GM12878 (cell line): ENCODE measurements around the gene PRKCB.

Source experiments
- CHD1 ChIP-seq: IDR thresholded peaks from 2 replicates; pipeline ENCODE4 v1.6.1; 2012; ENCODE audit warnings: low read depth, low read length, improper control_type of control experiment
- EP300 ChIP-seq, 2 experiments: fragments of 150-350 bp in 1 of 2; IDR thresholded peaks; 2 replicates each; pipeline ENCODE4 v1.6.1; 2011 to 2012; ENCODE audit warnings: low read depth in 2 of 2, low read length in 2 of 2, borderline replicate concordance in 1 of 2, improper control_type of control experiment in 1 of 2, inconsistent platforms in 1 of 2; ENCODE audit not compliant: control insufficient read depth in 1 of 2
- FOXM1 ChIP-seq: IDR thresholded peaks from 2 replicates; pipeline ENCODE4 v1.6.1; 2012; ENCODE audit warnings: low read depth, mild to moderate bottlenecking, inconsistent platforms, low read length, moderate library complexity
- IKZF1 ChIP-seq: fragments of 450-650 bp; conservative IDR thresholded peaks from 2 replicates; pipeline ENCODE4 v1.6.1; 2017; ENCODE audit warnings: antibody characterized with exemption, mild to moderate bottlenecking
- JUND ChIP-seq: IDR thresholded peaks from 2 replicates; pipeline ENCODE4 v1.6.1; 2012; ENCODE audit warnings: low read depth, mild to moderate bottlenecking, low read length, improper control_type of control experiment, moderate library complexity
- POLR2A ChIP-seq: IDR thresholded peaks from 2 replicates; pipeline ENCODE4 v1.6.1; 2011; ENCODE audit warnings: low read depth, mild to moderate bottlenecking, low read length
- POLR2AphosphoS5 ChIP-seq: IDR thresholded peaks from 2 replicates; pipeline ENCODE4 v1.6.1; 2011; ENCODE audit warnings: mild to moderate bottlenecking, low read length, inconsistent platforms
- RAD21 ChIP-seq: IDR thresholded peaks from 2 replicates; pipeline ENCODE4 v1.6.1; 2011; ENCODE audit warnings: mild to moderate bottlenecking, low read depth, low read length, moderate library complexity; ENCODE audit not compliant: insufficient read depth
- TARDBP ChIP-seq: IDR thresholded peaks from 2 replicates; pipeline ENCODE4 v1.6.1; 2016; ENCODE audit warnings: borderline replicate concordance
- TF ChIP-seq, protein P1 (sequence below): fragments of 450-650 bp; IDR thresholded peaks from 2 replicates; pipeline ENCODE4 v1.6.1; 2017; ENCODE audit warnings: mild to moderate bottlenecking, moderate library complexity
- TF ChIP-seq, protein P2 (sequence below), 3 experiments: IDR thresholded peaks in 2 of 3; conservative IDR thresholded peaks in 1 of 3; 2 replicates each; pipeline ENCODE4 v1.5.1; 2011; ENCODE audit warnings: low read depth in 3 of 3, low read length in 3 of 3, mild to moderate bottlenecking in 3 of 3, control low read depth in 2 of 3, moderate library complexity in 2 of 3, inconsistent platforms in 1 of 3, mixed read lengths in 1 of 3; ENCODE audit not compliant: control insufficient read depth in 2 of 3, insufficient read depth in 1 of 3; ENCODE audit errors: extremely low read depth in 1 of 3
- TF ChIP-seq, protein P3 (sequence below): IDR thresholded peaks from 2 replicates; pipeline ENCODE4 v1.6.1; 2012; ENCODE audit warnings: low read depth, low read length, improper control_type of control experiment

DNA sequence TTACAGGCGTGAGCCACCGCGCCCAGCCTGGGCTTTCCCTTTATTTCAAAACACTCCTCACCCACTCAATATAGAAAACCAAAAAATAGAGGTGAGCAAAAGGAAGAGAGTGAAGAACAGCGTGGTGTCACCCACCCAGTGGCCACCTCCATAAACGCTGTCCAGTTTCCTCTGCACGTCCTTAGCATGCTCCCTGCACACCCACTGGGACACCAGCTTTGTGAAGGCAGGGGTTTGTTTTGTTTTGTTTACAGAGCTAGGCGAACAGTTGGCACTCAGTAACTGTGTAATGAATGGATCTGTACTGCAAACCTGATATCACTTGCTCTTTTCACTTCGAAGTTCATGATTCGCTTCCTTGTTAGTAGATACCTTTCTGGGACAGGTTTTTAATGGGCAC, 73.0 kb downstream of the PRKCB start:
- TF ChIP-seq EP300 (IDR thresholded peaks at IDR 0.05; ENCODE audit: borderline replicate concordance in 1 of 2, control insufficient read depth in 1 of 2, low read depth in 2 of 2, low read length in 2 of 2) (no peak), POLR2A (no peak), FOXM1 (no peak), JUND (no peak), POLR2AphosphoS5 (no peak), TARDBP (no peak), RAD21 (no peak), CHD1 (no peak), IKZF1 (no peak)
- TF ChIP-seq, protein P1, sequence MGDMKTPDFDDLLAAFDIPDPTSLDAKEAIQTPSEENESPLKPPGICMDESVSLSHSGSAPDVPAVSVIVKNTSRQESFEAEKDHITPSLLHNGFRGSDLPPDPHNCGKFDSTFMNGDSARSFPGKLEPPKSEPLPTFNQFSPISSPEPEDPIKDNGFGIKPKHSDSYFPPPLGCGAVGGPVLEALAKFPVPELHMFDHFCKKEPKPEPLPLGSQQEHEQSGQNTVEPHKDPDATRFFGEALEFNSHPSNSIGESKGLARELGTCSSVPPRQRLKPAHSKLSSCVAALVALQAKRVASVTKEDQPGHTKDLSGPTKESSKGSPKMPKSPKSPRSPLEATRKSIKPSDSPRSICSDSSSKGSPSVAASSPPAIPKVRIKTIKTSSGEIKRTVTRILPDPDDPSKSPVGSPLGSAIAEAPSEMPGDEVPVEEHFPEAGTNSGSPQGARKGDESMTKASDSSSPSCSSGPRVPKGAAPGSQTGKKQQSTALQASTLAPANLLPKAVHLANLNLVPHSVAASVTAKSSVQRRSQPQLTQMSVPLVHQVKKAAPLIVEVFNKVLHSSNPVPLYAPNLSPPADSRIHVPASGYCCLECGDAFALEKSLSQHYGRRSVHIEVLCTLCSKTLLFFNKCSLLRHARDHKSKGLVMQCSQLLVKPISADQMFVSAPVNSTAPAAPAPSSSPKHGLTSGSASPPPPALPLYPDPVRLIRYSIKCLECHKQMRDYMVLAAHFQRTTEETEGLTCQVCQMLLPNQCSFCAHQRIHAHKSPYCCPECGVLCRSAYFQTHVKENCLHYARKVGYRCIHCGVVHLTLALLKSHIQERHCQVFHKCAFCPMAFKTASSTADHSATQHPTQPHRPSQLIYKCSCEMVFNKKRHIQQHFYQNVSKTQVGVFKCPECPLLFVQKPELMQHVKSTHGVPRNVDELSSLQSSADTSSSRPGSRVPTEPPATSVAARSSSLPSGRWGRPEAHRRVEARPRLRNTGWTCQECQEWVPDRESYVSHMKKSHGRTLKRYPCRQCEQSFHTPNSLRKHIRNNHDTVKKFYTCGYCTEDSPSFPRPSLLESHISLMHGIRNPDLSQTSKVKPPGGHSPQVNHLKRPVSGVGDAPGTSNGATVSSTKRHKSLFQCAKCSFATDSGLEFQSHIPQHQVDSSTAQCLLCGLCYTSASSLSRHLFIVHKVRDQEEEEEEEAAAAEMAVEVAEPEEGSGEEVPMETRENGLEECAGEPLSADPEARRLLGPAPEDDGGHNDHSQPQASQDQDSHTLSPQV: no peak
- TF ChIP-seq, protein P2, sequence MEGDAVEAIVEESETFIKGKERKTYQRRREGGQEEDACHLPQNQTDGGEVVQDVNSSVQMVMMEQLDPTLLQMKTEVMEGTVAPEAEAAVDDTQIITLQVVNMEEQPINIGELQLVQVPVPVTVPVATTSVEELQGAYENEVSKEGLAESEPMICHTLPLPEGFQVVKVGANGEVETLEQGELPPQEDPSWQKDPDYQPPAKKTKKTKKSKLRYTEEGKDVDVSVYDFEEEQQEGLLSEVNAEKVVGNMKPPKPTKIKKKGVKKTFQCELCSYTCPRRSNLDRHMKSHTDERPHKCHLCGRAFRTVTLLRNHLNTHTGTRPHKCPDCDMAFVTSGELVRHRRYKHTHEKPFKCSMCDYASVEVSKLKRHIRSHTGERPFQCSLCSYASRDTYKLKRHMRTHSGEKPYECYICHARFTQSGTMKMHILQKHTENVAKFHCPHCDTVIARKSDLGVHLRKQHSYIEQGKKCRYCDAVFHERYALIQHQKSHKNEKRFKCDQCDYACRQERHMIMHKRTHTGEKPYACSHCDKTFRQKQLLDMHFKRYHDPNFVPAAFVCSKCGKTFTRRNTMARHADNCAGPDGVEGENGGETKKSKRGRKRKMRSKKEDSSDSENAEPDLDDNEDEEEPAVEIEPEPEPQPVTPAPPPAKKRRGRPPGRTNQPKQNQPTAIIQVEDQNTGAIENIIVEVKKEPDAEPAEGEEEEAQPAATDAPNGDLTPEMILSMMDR (IDR thresholded peaks at IDR 0.05 in 2 of 3, conservative IDR thresholded peaks at IDR 0.05 in 1 of 3; ENCODE audit: control insufficient read depth in 2 of 3, extremely low read depth in 1 of 3, insufficient read depth in 1 of 3, low read depth in 3 of 3, low read length in 3 of 3): no peak
- TF ChIP-seq, protein P3, sequence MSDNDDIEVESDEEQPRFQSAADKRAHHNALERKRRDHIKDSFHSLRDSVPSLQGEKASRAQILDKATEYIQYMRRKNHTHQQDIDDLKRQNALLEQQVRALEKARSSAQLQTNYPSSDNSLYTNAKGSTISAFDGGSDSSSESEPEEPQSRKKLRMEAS: no peak
